Ovary (tissue), 9 donors: ENCODE results near the gene PKP3. TPM values are rescaled to one million over a fixed set of nuclear protein-coding genes. Genes with fewer than 3 reads are reported as not detected.

Source experiments
- DNase-seq, 5 donors: peaks; one replicate each; pipeline ENCODE4 v3.0.0-alpha.2; 2019 to 2020
- H3K27ac ChIP-seq, 2 donors: fragments of 200-600 bp; one replicate each; pipeline versions ENCODE4 v1.5.1 to v1.8.0; 2019 to 2022
- H3K27me3 ChIP-seq: fragments of 200-600 bp; one replicate; pipeline ENCODE4 v1.8.0; 2022
- H3K36me3 ChIP-seq: fragments of 200-600 bp; sonication (generic); one replicate; pipeline ENCODE4 v1.5.1; 2019
- H3K4me1 ChIP-seq: one replicate; pipeline ENCODE4 v1.8.1; 2013; ENCODE audit warnings: mild to moderate bottlenecking, moderate library complexity; ENCODE audit not compliant: insufficient read depth
- H3K4me3 ChIP-seq: fragments of 200-600 bp; sonication (generic); one replicate; pipeline ENCODE4 v1.5.1; 2017
- H3K9me3 ChIP-seq, 2 donors: fragments of 200-600 bp in 1 of 2; sonication (generic) in 1 of 2; one replicate each; pipeline versions ENCODE4 v1.5.1 to v1.8.1; 2013 to 2019; ENCODE audit warnings: mild to moderate bottlenecking in 1 of 2, moderate library complexity in 1 of 2
- EP300 ChIP-seq: sonication (generic); formaldehyde crosslinking; IDR thresholded peaks from one replicate; pipeline ENCODE4 v1.6.1; 2017; ENCODE audit warnings: antibody characterized with exemption
- POLR2A ChIP-seq: fragments of 450-650 bp; IDR thresholded peaks from one replicate; pipeline ENCODE4 v1.6.1; 2017; ENCODE audit warnings: antibody characterized with exemption, mild to moderate bottlenecking, moderate library complexity
- WGBS, 3 donors: extraction: QIAGEN DNeasy Blood & Tissue Kit in 1 of 3; methylation state at CpG; one replicate each; pipeline versions ENCODE4 v1.1.5 to v1.1.7; 2013 to 2017; 5-methylcytosine and 5-hydroxymethylcytosine counted together
- intact Hi-C, 4 donors: fragments of 100-400 bp; cut with DNase I; formaldehyde crosslinking; loops; one replicate each; pipeline versions ENCODE4 v1.11.0 to v1.15.1; 2022 to 2023
- polyA plus RNA-seq, 2 donors: library from polyadenylated mRNA; stranded (reverse); fragments of 200-250 nt in 1 of 2; fragments of 350-450 nt in 1 of 2; fragmentation: Illumina TruSeq in 1 of 2; extraction: RNeasy Lipid Tissue Mini Kit (QIAGEN cat#74804) in 1 of 2; gene quantifications; one replicate each; pipeline ENCODE4 v1.2.3, GENCODE V29; 2013 to 2014
- total RNA-seq, 7 donors: library from RNA; depleted of rRNA in 2 of 7; stranded (reverse); fragments of >200 nt in 2 of 7; fragmentation: NEBNext Ultra II Directional in 3 of 7; extraction: Animal tissue kit (Norgen Biotek cat#: 25700) in 3 of 7; gene quantifications; one replicate each; pipeline versions ENCODE4 v1.1.0 to v1.2.4, GENCODE V29; 2016 to 2023
- TF ChIP-seq, protein P1 (sequence below), 3 donors: fragments of 450-650 bp in 2 of 3; fragments of 200-600 bp in 1 of 3; IDR thresholded peaks; one replicate each; pipeline versions ENCODE4 v1.5.1 to v1.8.0; 2016 to 2022; ENCODE audit warnings: antibody characterized with exemption in 3 of 3, mild to moderate bottlenecking in 1 of 3
- donor health status: DM: no; HTN: no; CAD: no; lungs with moderate emphysema.
- donor health status: DM: no; HTN: no; CAD: no.
- donor health status: Bipolar disorder and iron deficiency.
- donor health status: DM: yes; HTN: yes; CAD: no.
- donor health status: DM: no; HTN: no; CAD: no.
- donor health status: DM: yes; HTN: yes; CAD: no.

PKP3 gene
- total and polyA plus RNA-seq, 9 donors = 0.21 to 56.8 (median 3.0) TPM; not detected in 1

DNA sequence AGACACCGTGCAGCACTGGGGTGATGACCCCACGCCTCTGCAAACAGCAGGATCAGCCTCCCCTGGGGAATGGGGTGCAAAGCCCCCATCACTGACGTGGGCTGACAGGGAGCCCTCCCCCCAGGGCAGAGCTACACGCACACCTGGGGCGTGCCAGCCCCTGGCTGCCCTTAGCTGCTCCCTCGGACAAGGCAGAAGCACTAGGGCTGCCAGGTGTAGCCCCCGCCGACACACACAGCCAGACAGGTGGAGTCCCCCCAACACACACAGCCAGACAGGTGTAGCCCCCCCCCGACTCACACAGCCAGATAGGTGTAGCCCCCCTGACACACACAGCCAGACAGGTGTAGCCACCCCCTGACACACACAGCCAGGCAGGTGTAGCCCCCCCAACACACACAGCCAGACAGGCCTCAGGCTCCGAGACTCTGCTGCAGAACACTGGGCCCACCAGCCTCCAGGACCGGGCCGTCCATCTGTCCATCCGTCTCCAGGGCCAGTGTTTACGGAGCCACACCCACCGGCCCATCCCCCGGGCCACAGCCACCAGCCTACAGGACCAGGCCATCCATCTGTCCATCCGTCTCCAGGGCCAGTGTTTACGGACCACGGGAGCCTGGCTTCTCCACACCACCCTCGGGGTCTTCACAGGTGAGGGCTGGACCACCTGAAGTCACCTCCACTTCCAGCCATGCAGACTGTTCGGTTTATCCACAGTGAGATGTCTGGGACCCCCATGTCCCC lies 44.3 kb downstream of the PKP3 start:
- no peak for DNase-seq
- H3K9me3 ChIP-seq = no peaks in the 10 kb centered on the region
- H3K27ac ChIP-seq = no peak overlapping the region
- intact Hi-C loops = no loop called here
- WGBS, 3 donors = 69 to 78% (median 78%) methylated on average over 19 to 21 of the region's 21 CpGs
- no peak overlapping the region for H3K4me3 ChIP-seq
- H3K36me3 ChIP-seq = no peaks in the 10 kb centered on the region
- TF ChIP-seq POLR2A (no peak), EP300 (no peak)
- TF ChIP-seq, protein P1, sequence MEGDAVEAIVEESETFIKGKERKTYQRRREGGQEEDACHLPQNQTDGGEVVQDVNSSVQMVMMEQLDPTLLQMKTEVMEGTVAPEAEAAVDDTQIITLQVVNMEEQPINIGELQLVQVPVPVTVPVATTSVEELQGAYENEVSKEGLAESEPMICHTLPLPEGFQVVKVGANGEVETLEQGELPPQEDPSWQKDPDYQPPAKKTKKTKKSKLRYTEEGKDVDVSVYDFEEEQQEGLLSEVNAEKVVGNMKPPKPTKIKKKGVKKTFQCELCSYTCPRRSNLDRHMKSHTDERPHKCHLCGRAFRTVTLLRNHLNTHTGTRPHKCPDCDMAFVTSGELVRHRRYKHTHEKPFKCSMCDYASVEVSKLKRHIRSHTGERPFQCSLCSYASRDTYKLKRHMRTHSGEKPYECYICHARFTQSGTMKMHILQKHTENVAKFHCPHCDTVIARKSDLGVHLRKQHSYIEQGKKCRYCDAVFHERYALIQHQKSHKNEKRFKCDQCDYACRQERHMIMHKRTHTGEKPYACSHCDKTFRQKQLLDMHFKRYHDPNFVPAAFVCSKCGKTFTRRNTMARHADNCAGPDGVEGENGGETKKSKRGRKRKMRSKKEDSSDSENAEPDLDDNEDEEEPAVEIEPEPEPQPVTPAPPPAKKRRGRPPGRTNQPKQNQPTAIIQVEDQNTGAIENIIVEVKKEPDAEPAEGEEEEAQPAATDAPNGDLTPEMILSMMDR (IDR thresholded peaks at IDR 0.05) = no peak
- no peaks in the 10 kb centered on the region for H3K27me3 ChIP-seq
- H3K4me1 ChIP-seq = no peaks in the 10 kb centered on the region

DNA sequence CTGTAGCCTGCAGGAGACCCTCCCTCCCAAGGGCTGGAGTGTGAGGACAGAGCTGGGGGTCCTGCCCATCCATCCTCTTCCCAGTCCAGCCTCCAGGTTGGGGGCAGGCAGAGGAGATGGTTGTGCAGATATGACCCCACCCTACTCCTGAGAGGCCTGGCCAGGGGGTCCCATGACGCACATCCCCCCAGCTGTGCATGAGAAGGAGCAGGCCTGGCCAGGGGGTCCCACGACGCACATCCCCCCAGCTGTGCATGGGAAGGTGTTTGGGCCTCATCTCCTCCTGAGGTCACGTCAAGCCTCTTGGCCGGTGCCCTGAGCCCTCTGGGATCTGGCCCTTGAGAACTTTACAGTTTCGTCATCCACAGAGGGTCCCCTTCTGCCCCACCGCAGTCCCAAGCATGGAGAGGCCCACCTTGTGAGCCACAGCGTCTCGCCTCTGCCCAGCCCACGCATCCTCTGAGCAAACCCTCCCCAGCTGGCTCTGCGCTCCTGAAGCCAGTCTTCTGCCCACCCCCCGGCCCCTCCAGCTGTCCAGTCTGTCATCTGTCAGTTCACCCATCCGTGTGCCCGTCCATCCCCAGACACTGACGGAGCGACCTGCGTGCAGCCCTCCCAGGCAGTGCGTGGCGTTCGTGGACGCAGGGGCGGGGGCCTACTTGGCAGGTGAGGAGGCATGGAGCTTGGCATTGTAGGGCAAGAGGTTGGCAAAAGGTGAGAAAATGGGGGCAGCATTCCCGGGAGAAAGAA lies 45.5 kb downstream of the PKP3 start:
- no peak for TF ChIP-seq POLR2A
- TF ChIP-seq, protein P1 (IDR thresholded peaks at IDR 0.05) = no peak
- TF ChIP-seq EP300 = no peak
- Histone ChIP-seq H3K4me3 (no peak overlapping the region), H3K9me3 (no peaks in the 10 kb centered on the region), H3K27ac (no peak overlapping the region), H3K4me1 (no peaks in the 10 kb centered on the region), H3K36me3 (no peaks in the 10 kb centered on the region), H3K27me3 (no peaks in the 10 kb centered on the region)
- no peak for DNase-seq
- intact Hi-C loops = no loop called here
- WGBS, 3 donors = 63 to 80% (median 77%) methylated on average over 23 of the region's 23 CpGs

DNA sequence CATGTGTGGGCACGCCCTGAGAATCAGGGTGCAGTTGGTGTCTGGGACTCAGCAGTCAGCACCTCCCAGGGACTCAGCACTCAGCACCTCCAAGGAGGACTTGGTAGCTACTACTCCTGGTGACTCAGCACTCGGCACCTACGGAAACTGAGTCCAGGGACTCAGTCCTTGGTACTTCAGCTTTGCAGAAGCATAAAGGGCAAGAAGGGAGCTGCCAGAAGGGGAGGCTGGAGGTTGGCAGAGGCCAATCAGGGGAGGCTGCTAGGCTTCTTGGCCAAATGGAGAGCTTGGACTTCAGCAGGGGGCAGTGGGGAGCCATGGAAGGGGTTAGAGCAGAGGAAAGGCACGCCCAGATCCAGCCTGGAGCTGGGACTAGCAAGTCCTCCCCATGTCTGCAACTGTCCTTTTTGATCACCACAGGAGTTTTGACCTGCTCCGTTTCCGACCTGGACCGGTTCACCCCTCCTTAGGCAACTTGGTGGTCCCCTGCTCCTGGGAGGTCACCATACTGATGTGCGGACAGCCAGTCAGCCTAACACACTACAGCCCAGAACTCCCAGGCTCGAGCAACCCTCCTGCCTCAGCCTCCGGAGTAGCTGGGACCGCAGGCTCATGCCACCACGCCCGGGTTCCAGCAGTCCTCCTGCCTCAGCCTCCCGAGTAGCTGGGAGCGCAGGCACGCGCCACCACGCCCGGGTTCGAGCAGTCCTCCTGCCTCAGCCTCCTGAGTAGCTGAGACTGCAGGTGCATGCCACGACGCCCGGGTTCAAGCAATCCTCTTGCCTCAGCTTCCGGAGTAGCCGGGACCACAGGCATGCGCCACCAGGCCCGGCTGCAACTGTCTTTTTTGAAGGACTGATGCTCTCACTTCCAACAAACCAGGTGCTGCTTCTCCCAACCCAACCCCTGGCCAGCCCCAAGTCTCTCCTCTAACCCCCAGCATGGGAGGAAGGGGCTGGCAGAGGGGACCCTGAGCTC lies 46.3 kb downstream of the PKP3 start:
- WGBS, 3 donors = 76 to 80% (median 78%) methylated on average over 20 to 27 of the region's 27 CpGs
- no peak overlapping the region for H3K4me3 ChIP-seq
- intact Hi-C loops = no loop called here
- no peak for DNase-seq
- no peak overlapping the region for H3K27ac ChIP-seq
- H3K9me3 ChIP-seq = no peaks in the 10 kb centered on the region
- no peak for TF ChIP-seq EP300
- no peak for TF ChIP-seq POLR2A
- TF ChIP-seq, protein P1 (IDR thresholded peaks at IDR 0.05) = no peak
- H3K4me1 ChIP-seq = no peaks in the 10 kb centered on the region
- no peaks in the 10 kb centered on the region for H3K36me3 ChIP-seq
- H3K27me3 ChIP-seq = no peaks in the 10 kb centered on the region

DNA sequence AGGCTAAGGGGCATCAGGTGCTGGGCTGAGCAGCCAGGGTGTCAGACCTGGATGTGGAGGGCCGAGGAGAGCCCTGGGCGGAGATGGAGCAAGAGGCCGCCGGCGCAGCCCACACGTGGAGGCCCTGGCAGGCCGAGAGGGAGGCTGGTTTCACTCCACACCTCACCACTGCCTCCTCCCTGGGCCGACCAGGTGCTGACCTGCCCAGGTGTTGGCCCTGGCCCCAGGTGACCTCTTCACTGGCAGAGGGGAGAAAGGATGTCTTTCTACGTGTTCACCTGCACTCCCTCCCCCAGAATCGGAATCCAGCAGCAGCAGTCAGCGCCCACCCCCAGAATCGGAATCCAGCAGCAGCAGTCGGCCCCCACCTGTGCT lies 47.0 kb downstream of the PKP3 start:
- intact Hi-C loops = no loop called here
- Histone ChIP-seq H3K4me1 (no peaks in the 10 kb centered on the region), H3K27ac (no peak overlapping the region), H3K4me3 (no peak overlapping the region), H3K9me3 (no peaks in the 10 kb centered on the region), H3K36me3 (no peaks in the 10 kb centered on the region), H3K27me3 (no peaks in the 10 kb centered on the region)
- TF ChIP-seq, protein P1 (IDR thresholded peaks at IDR 0.05) = no peak
- TF ChIP-seq POLR2A = no peak
- no peak for TF ChIP-seq EP300
- 16 to 22% (median 22%) methylated on average over 13 of the region's 13 CpGs for WGBS, 3 donors
- DNase-seq = peak in 1 of 5 donors; percentile 14
